ENCODE results near the gene ZNF436.
"Not testable (repeated sequence)": the region's sequence is repeated elsewhere in the genome, so short reads cannot be mapped to it uniquely, and the experiment has no call there.

Gene ZNF436

GRCh38 chr1:23389837-23390321 is 20.2 kb upstream of the ZNF436 start:
- no peak for DNase-seq

GRCh38 chr1:23387494-23387893 is 17.9 kb upstream of the ZNF436 start:
- no peak for DNase-seq

- DNase-seq = no peak
These were observed 15.5 kb upstream of the ZNF436 start for GRCh38 chr1:23385119-23385621.

GRCh38 chr1:23384312-23385058 is 14.8 kb upstream of the ZNF436 start:
- DNase-seq = no peak

GRCh38 chr1:23383577-23384311 is 14.1 kb upstream of the ZNF436 start:
- no peak for DNase-seq

GRCh38 chr1:23381233-23381885 is 11.7 kb upstream of the ZNF436 start:
- no peak for DNase-seq

GRCh38 chr1:23380719-23381118 is 11.1 kb upstream of the ZNF436 start:
- no peak for DNase-seq

GRCh38 chr1:23380236-23380635 is 10.6 kb upstream of the ZNF436 start:
- not testable (repeated sequence) for DNase-seq

GRCh38 chr1:23376890-23377811 is 7.5 kb upstream of the ZNF436 start:
- DNase-seq = no peak

- DNase-seq = not testable (repeated sequence)
These were observed 4.6 kb upstream of the ZNF436 start for GRCh38 chr1:23374079-23374735.

GRCh38 chr1:23371987-23372880 is 2.6 kb upstream of the ZNF436 start:
- DNase-seq = no peak

- no peak for DNase-seq
These were observed 1.3 kb upstream of the ZNF436 start for GRCh38 chr1:23370709-23371584.

- DNase-seq = no peak
These were observed 683 bp upstream of the ZNF436 start for GRCh38 chr1:23370330-23370708.

GRCh38 chr1:23368562-23369334 is 888 bp downstream of the ZNF436 start:
- DNase-seq = peak; percentile 94

GRCh38 chr1:23367791-23368561 is 1.7 kb downstream of the ZNF436 start:
- DNase-seq = peak; percentile 96

GRCh38 chr1:23367451-23367790 is 2.2 kb downstream of the ZNF436 start:
- DNase-seq = no peak

- no peak for DNase-seq
These were observed 3.0 kb downstream of the ZNF436 start for GRCh38 chr1:23366598-23366997.

- DNase-seq = no peak
These were observed 3.5 kb downstream of the ZNF436 start for GRCh38 chr1:23366146-23366545.

Measured in activated CD8-positive, alpha-beta memory T cell treated with anti-CD3 and anti-CD28 coated beads for 24 hours (primary cell).